Smooth muscle cell (in vitro differentiated cells): ENCODE data around the gene LEKR1. TPM values are rescaled to one million over a fixed set of nuclear protein-coding genes. Genes with fewer than 3 reads are reported as not detected.
A peak's percentile ranks its signal among the peaks of the same experiment; 100 is the strongest.

ENCODE experiments used
- DNase-seq: peaks from one replicate; lab custom pipeline; 2025; ENCODE audit not compliant: unreplicated experiment; lab: John Stamatoyannopoulos, UW
- H2AFZ ChIP-seq: fragments of 200-600 bp; sonication (generic); 2 replicates; pipeline ENCODE4 v1.6.0; 2016; ENCODE audit warnings: antibody characterized with exemption, low read depth, mild to moderate bottlenecking
- H3F3A ChIP-seq: fragments of 200-600 bp; sonication (generic); 2 replicates; pipeline ENCODE4 v1.6.0; 2017; ENCODE audit warnings: antibody characterized with exemption, low read depth
- H3K27ac ChIP-seq: fragments of 200-600 bp; sonication (generic); 2 replicates; pipeline ENCODE4 v1.5.1; 2016; ENCODE audit warnings: low read depth, mild to moderate bottlenecking
- H3K27me3 ChIP-seq: fragments of 200-600 bp; sonication (generic); 2 replicates; pipeline ENCODE4 v1.6.1; 2016; ENCODE audit warnings: low read depth, mild to moderate bottlenecking
- H3K36me3 ChIP-seq: fragments of 200-600 bp; sonication (generic); 2 replicates; pipeline ENCODE4 v1.5.1; 2016; ENCODE audit warnings: low read depth
- H3K4me1 ChIP-seq: fragments of 200-600 bp; sonication (generic); 2 replicates; pipeline ENCODE4 v1.5.1; 2016; ENCODE audit warnings: low read depth
- H3K4me2 ChIP-seq: fragments of 200-600 bp; sonication (generic); 2 replicates; pipeline ENCODE4 v1.6.0; 2016; ENCODE audit warnings: mild to moderate bottlenecking
- H3K4me3 ChIP-seq: fragments of 200-600 bp; sonication (generic); 2 replicates; pipeline ENCODE4 v1.5.1; 2016; ENCODE audit warnings: mild to moderate bottlenecking
- H3K79me2 ChIP-seq: fragments of 200-600 bp; sonication (generic); 2 replicates; pipeline ENCODE4 v1.6.0; 2016; ENCODE audit warnings: low read depth, mild to moderate bottlenecking
- H3K9ac ChIP-seq: fragments of 200-600 bp; sonication (generic); 2 replicates; pipeline ENCODE4 v1.6.0; 2016; ENCODE audit warnings: low read depth
- H3K9me3 ChIP-seq: fragments of 200-600 bp; sonication (generic); replicated peaks from 2 replicates; pipeline ENCODE4 v1.5.1; 2016; ENCODE audit warnings: low read depth
- H4K20me1 ChIP-seq: fragments of 200-600 bp; sonication (generic); 2 replicates; pipeline ENCODE4 v1.6.0; 2016; ENCODE audit warnings: low read depth
- CTCF ChIP-seq: fragments of 200-600 bp; sonication (generic); IDR thresholded peaks from 2 replicates; pipeline ENCODE4 v1.5.1; 2017; ENCODE audit warnings: borderline replicate concordance, mild to moderate bottlenecking, antibody characterized with exemption; ENCODE audit not compliant: insufficient read depth, poor library complexity, severe bottlenecking
- WGBS: methylation state at CpG from one replicate; pipeline ENCODE4 v1.1.7; 2016; ENCODE audit warnings: low lambda C conversion rate; 5-methylcytosine and 5-hydroxymethylcytosine counted together
- polyA plus RNA-seq: library from polyadenylated mRNA; unstranded; fragments of >200 nt; fragmentation: Nextera tagmentation; extraction: Ambion mirVana; gene quantifications from 2 replicates; pipeline ENCODE4 v1.2.1, GENCODE V29; 2016
- total RNA-seq: library from RNA; depleted of rRNA; stranded (reverse); fragments of >200 nt; gene quantifications from 2 replicates; pipeline ENCODE4 v1.2.3, GENCODE V29; 2014

Gene LEKR1
- total and polyA plus RNA-seq, 2 experiments from 2014 or later, result 1.3 to 2.3 TPM

- 4% methylated on average over 8 of the region's 8 CpGs for WGBS
- peak overlapping the region; percentile 97 for H3K27ac ChIP-seq
- no peak for TF ChIP-seq CTCF
- no peaks in the 10 kb centered on the region for H3K36me3 ChIP-seq
- H4K20me1 ChIP-seq, result no peaks in the 10 kb centered on the region
- peaks cover 10% of the 10 kb centered on the region for H3F3A ChIP-seq
- no peaks in the 10 kb centered on the region for H3K9me3 ChIP-seq
- peak overlapping the region; percentile 59 for H3K4me3 ChIP-seq
- peak overlapping the region; percentile 87 for H3K4me2 ChIP-seq
- peaks cover 7% of the 10 kb centered on the region for H3K4me1 ChIP-seq
- H2AFZ ChIP-seq, result no peak overlapping the region
- DNase-seq, result no peak
- no peaks in the 10 kb centered on the region for H3K79me2 ChIP-seq
- peak overlapping the region; percentile 96 for H3K9ac ChIP-seq
- H3K27me3 ChIP-seq, result no peaks in the 10 kb centered on the region
These were observed 384 bp upstream of the LEKR1 start for GRCh38 chr3:156825795-156826143.

GRCh38 chr3:156826896-156827882 is 1.0 kb downstream of the LEKR1 start:
- Histone ChIP-seq H3K4me3 (peak overlapping the region; percentile 59), H3K36me3 (no peaks in the 10 kb centered on the region), H3K27ac (peak overlapping the region; percentile 97), H3K9ac (peak overlapping the region; percentile 96), H3K79me2 (no peaks in the 10 kb centered on the region), H2AFZ (peak overlapping the region; percentile 28), H4K20me1 (no peaks in the 10 kb centered on the region), H3K4me2 (peak overlapping the region; percentile 87), H3K4me1 (peaks cover 7% of the 10 kb centered on the region), H3K9me3 (no peaks in the 10 kb centered on the region), H3F3A (peaks cover 10% of the 10 kb centered on the region), H3K27me3 (no peaks in the 10 kb centered on the region)
- WGBS, result 21% methylated on average over 16 of the region's 16 CpGs
- no peak for DNase-seq
- no peak for TF ChIP-seq CTCF

GRCh38 chr3:156831006-156831405 is 4.9 kb downstream of the LEKR1 start:
- H3K27me3 ChIP-seq, result no peaks in the 10 kb centered on the region
- H2AFZ ChIP-seq, result no peak overlapping the region
- no peaks in the 10 kb centered on the region for H4K20me1 ChIP-seq
- no peaks in the 10 kb centered on the region for H3K36me3 ChIP-seq
- peaks cover 8% of the 10 kb centered on the region for H3F3A ChIP-seq
- DNase-seq, result no peak
- 71% methylated on average over 3 of the region's 3 CpGs for WGBS
- no peak for TF ChIP-seq CTCF
- H3K4me2 ChIP-seq, result no peak overlapping the region
- H3K79me2 ChIP-seq, result no peaks in the 10 kb centered on the region
- H3K9me3 ChIP-seq, result no peaks in the 10 kb centered on the region
- H3K4me3 ChIP-seq, result no peak overlapping the region
- peaks cover 7% of the 10 kb centered on the region for H3K4me1 ChIP-seq
- H3K27ac ChIP-seq, result no peak overlapping the region
- no peak overlapping the region for H3K9ac ChIP-seq
